ENCODE measurements around the gene ANKRD34C.
"Not testable (repeated sequence)": the region's sequence is repeated elsewhere in the genome, so short reads cannot be mapped to it uniquely, and the experiment has no call there.

The ANKRD34C gene

GRCh38 chr15:79310985-79311900 lies 28.7 kb downstream of the ANKRD34C start, which contains the start of gene TMED3:
TMED3 (plus strand) TSS chr15:79311112; CDS start chr15:79311250, 138 bp downstream.
- DNase-seq (ENCODE audit: low read depth in 3 of 3) = peak; percentile 60 to 83 (median 67)

- DNase-seq (ENCODE audit: low read depth in 3 of 3) = no peak
Measured at GRCh38 chr15:79311901-79312553, 29.5 kb downstream of the ANKRD34C start.

GRCh38 chr15:79314186-79314585 lies 31.7 kb downstream of the ANKRD34C start:
- no peak for DNase-seq (ENCODE audit: low read depth in 3 of 3)

GRCh38 chr15:79314811-79315210 lies 32.3 kb downstream of the ANKRD34C start:
- no peak for DNase-seq (ENCODE audit: low read depth in 3 of 3)

GRCh38 chr15:79315623-79316328 lies 33.3 kb downstream of the ANKRD34C start:
- no peak for DNase-seq (ENCODE audit: low read depth in 3 of 3)

GRCh38 chr15:79316864-79317263 lies 34.3 kb downstream of the ANKRD34C start:
- no peak for DNase-seq (ENCODE audit: low read depth in 3 of 3)

GRCh38 chr15:79319973-79320372 lies 37.5 kb downstream of the ANKRD34C start:
- not testable (repeated sequence) for DNase-seq (ENCODE audit: low read depth in 3 of 3)

- no peak for DNase-seq (ENCODE audit: low read depth in 3 of 3)
Measured at GRCh38 chr15:79321876-79322275, 39.4 kb downstream of the ANKRD34C start.

- no peak for DNase-seq (ENCODE audit: low read depth in 3 of 3)
Measured at GRCh38 chr15:79322306-79322705, 39.8 kb downstream of the ANKRD34C start.

- no peak for DNase-seq (ENCODE audit: low read depth in 3 of 3)
Measured at GRCh38 chr15:79322945-79323344, 40.4 kb downstream of the ANKRD34C start.

- no peak for DNase-seq (ENCODE audit: low read depth in 3 of 3)
Measured at GRCh38 chr15:79329171-79329611, 46.7 kb downstream of the ANKRD34C start.

Measured in stimulated activated CD4-positive, alpha-beta T cell treated with anti-CD3 and anti-CD28 coated beads, TNF-alpha, amount 100 ng/mL, for 24 hours (primary cell).